ENCODE data around the gene ITGB4. TPM values are rescaled to one million over a fixed set of nuclear protein-coding genes. Genes with fewer than 3 reads are reported as not detected.

ITGB4 gene
- total RNA-seq, 1 experiment from 2014 or later: 568 TPM

DNA sequence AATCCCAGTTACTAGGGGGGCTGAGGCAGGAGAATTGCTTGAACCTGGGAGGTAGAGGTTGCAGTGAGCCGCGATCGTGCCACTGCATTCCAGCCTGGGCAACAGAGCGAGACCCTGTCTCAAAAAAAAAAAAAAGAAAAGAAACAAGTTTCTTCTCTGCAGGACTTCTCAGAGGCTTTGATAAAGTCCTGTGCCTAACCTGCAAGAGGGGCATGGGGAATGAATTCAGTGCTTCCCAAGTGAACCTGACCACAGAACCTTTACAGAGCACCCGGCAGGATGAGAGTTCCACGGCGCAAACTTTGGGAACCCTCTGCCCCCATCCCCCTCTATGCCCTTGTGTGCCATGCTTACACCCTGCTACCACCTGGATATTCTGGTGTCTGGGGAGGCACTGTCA is 17.9 kb downstream of the ITGB4 start:
- Histone ChIP-seq H3K9me3 (ENCODE audit: control insufficient read depth in 1 of 2, insufficient read depth in 1 of 2, low read depth in 1 of 2, low read length in 2 of 2) (no peaks in the 10 kb centered on the region), H3K79me2 (ENCODE audit: insufficient read depth, low read length) (no peaks in the 10 kb centered on the region; the same call in 1 of the 2 replicates), H4K20me1 (ENCODE audit: insufficient read depth) (no peaks in the 10 kb centered on the region), H3K9ac (ENCODE audit: low read length) (no peak overlapping the region), H3K27ac (ENCODE audit: low read depth, low read length) (no peak overlapping the region), H3K4me3 (replicated peaks in 1 of 2; ENCODE audit: low read depth in 1 of 2, low read length in 2 of 2) (no peak overlapping the region), H3K27me3 (ENCODE audit: insufficient read depth, low read length) (no peaks in the 10 kb centered on the region), H3K9me2 (ENCODE audit: insufficient read depth) (no peaks in the 10 kb centered on the region), H3K4me1 (ENCODE audit: control insufficient read depth in 1 of 2, insufficient read depth in 2 of 2, low read length in 2 of 2) (no peaks in the 10 kb centered on the region), H2AFZ (ENCODE audit: low read depth, low read length, poor library complexity, severe bottlenecking) (no peak overlapping the region), H3K4me2 (ENCODE audit: low read length) (no peak overlapping the region), H3K36me3 (ENCODE audit: control insufficient read depth in 1 of 2, insufficient read depth in 2 of 2, low read length in 2 of 2) (peaks cover 40 to 82% of the 10 kb centered on the region in 2 experiments)
- ATAC-seq (no peak), DNase-seq (ENCODE audit: low read depth, low spot score) (no peak)
- ChIA-PET CTCF (interaction anchor here (1.0 to 1.8 kb wide), 2 partner anchors 9 to 56 kb away, joined by 3 to 6 read pairs; no protein-coding TSS in a partner anchor), RAD21 (ENCODE audit: low non-redundant PET in 1 of 2, low total read pairs in 2 of 2, uncharacterized antibody in 2 of 2, unreplicated experiment in 2 of 2) (interaction anchor here in 1 of 2 experiments (1.8 kb wide), 1 partner anchor 9 kb away, joined by 6 read pairs; no protein-coding TSS in a partner anchor), POLR2A (interaction anchor here (1.4 to 1.9 kb wide), 2 partner anchors 8 to 10 kb away, joined by 5 read pairs; no protein-coding TSS in a partner anchor)
- TF ChIP-seq RAD21 (IDR thresholded peaks at IDR 0.05; ENCODE audit: low read depth) (no peak), EZH2phosphoT487 (IDR thresholded peaks at IDR 0.05; ENCODE audit: borderline replicate concordance) (no peak), CBX3 (IDR thresholded peaks at IDR 0.05; ENCODE audit: low read depth) (no peak), EGR1 (IDR thresholded peaks at IDR 0.05; ENCODE audit: low read depth) (no peak), CTCF (IDR thresholded peaks at IDR 0.05 in 2 of 3, conservative IDR thresholded peaks at IDR 0.05 in 1 of 3; ENCODE audit: borderline replicate concordance in 1 of 3, insufficient read depth in 1 of 3, low read depth in 2 of 3, low read length in 2 of 3) (no peak), SP1 (IDR thresholded peaks at IDR 0.05; ENCODE audit: low read depth) (no peak), YY1 (IDR thresholded peaks at IDR 0.05; ENCODE audit: extremely low read depth, insufficient replicate concordance, low read depth, low read length) (no peak), FOSL1 (IDR thresholded peaks at IDR 0.05; ENCODE audit: low read depth) (no peak), JUND (IDR thresholded peaks at IDR 0.05) (no peak), ZNF274 (IDR thresholded peaks at IDR 0.05; ENCODE audit: low read depth, low read length) (no peak), SIN3A (IDR thresholded peaks at IDR 0.05; ENCODE audit: low read depth) (no peak), TCF7L2 (IDR thresholded peaks at IDR 0.05; ENCODE audit: borderline replicate concordance, extremely low read depth, insufficient read depth, insufficient read length) (no peak)
- TF ChIP-seq, protein P1, sequence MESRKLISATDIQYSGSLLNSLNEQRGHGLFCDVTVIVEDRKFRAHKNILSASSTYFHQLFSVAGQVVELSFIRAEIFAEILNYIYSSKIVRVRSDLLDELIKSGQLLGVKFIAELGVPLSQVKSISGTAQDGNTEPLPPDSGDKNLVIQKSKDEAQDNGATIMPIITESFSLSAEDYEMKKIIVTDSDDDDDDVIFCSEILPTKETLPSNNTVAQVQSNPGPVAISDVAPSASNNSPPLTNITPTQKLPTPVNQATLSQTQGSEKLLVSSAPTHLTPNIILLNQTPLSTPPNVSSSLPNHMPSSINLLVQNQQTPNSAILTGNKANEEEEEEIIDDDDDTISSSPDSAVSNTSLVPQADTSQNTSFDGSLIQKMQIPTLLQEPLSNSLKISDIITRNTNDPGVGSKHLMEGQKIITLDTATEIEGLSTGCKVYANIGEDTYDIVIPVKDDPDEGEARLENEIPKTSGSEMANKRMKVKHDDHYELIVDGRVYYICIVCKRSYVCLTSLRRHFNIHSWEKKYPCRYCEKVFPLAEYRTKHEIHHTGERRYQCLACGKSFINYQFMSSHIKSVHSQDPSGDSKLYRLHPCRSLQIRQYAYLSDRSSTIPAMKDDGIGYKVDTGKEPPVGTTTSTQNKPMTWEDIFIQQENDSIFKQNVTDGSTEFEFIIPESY (IDR thresholded peaks at IDR 0.05; ENCODE audit: extremely low read depth, insufficient replicate concordance, low read length): no peak
- TF ChIP-seq, protein P2, sequence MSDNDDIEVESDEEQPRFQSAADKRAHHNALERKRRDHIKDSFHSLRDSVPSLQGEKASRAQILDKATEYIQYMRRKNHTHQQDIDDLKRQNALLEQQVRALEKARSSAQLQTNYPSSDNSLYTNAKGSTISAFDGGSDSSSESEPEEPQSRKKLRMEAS (IDR thresholded peaks at IDR 0.05): no peak
- intact Hi-C loops (cut with micrococcal nuclease): no loop called here
- BruUV-seq (replicated peaks): no TSS peak
